KMS-11 (cell line): ENCODE measurements around the gene YRDC.

Experiments
- H2AFZ ChIP-seq: fragments of 200-600 bp; sonication (generic); 2 replicates; pipeline ENCODE4 v1.6.1; 2016; ENCODE audit warnings: antibody characterized with exemption, mixed run types, low read depth
- H3K27ac ChIP-seq: fragments of 200-600 bp; sonication (generic); 2 replicates; pipeline ENCODE4 v1.6.1; 2016; ENCODE audit warnings: mild to moderate bottlenecking, mixed run types
- H3K27me3 ChIP-seq: fragments of 200-600 bp; sonication (generic); 2 replicates; pipeline ENCODE4 v1.6.1; 2017; ENCODE audit warnings: mild to moderate bottlenecking, low read depth, mixed run types, moderate library complexity; ENCODE audit not compliant: insufficient read depth
- H3K36me3 ChIP-seq: fragments of 200-600 bp; sonication (generic); 2 replicates; pipeline ENCODE4 v1.6.1; 2017; ENCODE audit warnings: mild to moderate bottlenecking, mixed run types; ENCODE audit not compliant: insufficient read depth
- H3K4me1 ChIP-seq: fragments of 200-600 bp; sonication (generic); 2 replicates; pipeline ENCODE4 v1.6.1; 2016; ENCODE audit warnings: mild to moderate bottlenecking, low read depth, mixed run types; ENCODE audit not compliant: poor library complexity, severe bottlenecking
- H3K4me2 ChIP-seq: fragments of 200-600 bp; sonication (generic); 2 replicates; pipeline ENCODE4 v1.7.0; 2016; ENCODE audit warnings: mild to moderate bottlenecking, mixed run types
- H3K4me3 ChIP-seq: fragments of 200-600 bp; sonication (generic); IDR thresholded peaks from 2 replicates; pipeline ENCODE4 v1.6.1; 2017; ENCODE audit warnings: low read depth, low read length, mixed read lengths; ENCODE audit not compliant: insufficient read depth
- H3K79me2 ChIP-seq: fragments of 200-600 bp; sonication (generic); 2 replicates; pipeline ENCODE4 v1.6.1; 2016; ENCODE audit warnings: low read depth, mixed run types; ENCODE audit not compliant: insufficient read depth
- H3K9ac ChIP-seq: fragments of 200-600 bp; sonication (generic); 2 replicates; pipeline ENCODE4 v1.6.1; 2016; ENCODE audit warnings: mild to moderate bottlenecking, mixed run types
- H4K20me1 ChIP-seq: fragments of 200-600 bp; sonication (generic); 2 replicates; pipeline ENCODE4 v1.6.1; 2016; ENCODE audit warnings: mild to moderate bottlenecking, mixed run types; ENCODE audit not compliant: insufficient read depth
- TF ChIP-seq, protein P1 (sequence below): fragments of 200-600 bp; sonication (generic); conservative IDR thresholded peaks from 2 replicates; pipeline ENCODE4 v1.6.1; 2017; ENCODE audit warnings: low read depth, mild to moderate bottlenecking, antibody characterized with exemption, low read length, moderate library complexity, mixed read lengths

The YRDC gene

DNA sequence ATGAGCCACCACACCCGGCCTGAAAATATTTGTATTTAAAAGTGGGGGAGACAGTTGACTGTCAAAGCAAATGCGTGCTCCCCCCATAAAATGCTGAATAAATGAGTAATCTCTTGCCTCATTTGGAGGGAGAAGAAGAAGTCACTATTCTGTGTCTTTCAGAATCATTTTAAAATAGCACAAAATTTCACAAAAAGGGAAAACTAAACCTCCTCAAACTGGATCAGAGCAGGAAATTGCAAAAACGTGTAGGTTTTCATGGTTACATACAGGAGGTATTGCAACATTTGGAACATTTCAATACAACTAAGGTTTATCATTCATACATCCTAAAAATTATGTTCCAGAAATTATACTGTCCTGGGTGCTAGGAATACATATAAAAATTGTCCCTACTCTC lies 37.8 kb upstream of the YRDC start:
- H4K20me1 ChIP-seq = no peaks in the 10 kb centered on the region
- H3K27ac ChIP-seq = no peak overlapping the region
- H3K27me3 ChIP-seq = no peaks in the 10 kb centered on the region
- H3K4me1 ChIP-seq = peaks cover 36% of the 10 kb centered on the region
- TF ChIP-seq, protein P1, sequence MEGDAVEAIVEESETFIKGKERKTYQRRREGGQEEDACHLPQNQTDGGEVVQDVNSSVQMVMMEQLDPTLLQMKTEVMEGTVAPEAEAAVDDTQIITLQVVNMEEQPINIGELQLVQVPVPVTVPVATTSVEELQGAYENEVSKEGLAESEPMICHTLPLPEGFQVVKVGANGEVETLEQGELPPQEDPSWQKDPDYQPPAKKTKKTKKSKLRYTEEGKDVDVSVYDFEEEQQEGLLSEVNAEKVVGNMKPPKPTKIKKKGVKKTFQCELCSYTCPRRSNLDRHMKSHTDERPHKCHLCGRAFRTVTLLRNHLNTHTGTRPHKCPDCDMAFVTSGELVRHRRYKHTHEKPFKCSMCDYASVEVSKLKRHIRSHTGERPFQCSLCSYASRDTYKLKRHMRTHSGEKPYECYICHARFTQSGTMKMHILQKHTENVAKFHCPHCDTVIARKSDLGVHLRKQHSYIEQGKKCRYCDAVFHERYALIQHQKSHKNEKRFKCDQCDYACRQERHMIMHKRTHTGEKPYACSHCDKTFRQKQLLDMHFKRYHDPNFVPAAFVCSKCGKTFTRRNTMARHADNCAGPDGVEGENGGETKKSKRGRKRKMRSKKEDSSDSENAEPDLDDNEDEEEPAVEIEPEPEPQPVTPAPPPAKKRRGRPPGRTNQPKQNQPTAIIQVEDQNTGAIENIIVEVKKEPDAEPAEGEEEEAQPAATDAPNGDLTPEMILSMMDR = no peak
- no peak overlapping the region for H2AFZ ChIP-seq
- H3K79me2 ChIP-seq = peaks cover 29% of the 10 kb centered on the region; the same call in 1 of the 2 replicates
- no peak overlapping the region for H3K9ac ChIP-seq
- no peak overlapping the region for H3K4me3 ChIP-seq
- H3K36me3 ChIP-seq = no peaks in the 10 kb centered on the region; the same call in 1 of the 2 replicates
- H3K4me2 ChIP-seq = no peak overlapping the region

DNA sequence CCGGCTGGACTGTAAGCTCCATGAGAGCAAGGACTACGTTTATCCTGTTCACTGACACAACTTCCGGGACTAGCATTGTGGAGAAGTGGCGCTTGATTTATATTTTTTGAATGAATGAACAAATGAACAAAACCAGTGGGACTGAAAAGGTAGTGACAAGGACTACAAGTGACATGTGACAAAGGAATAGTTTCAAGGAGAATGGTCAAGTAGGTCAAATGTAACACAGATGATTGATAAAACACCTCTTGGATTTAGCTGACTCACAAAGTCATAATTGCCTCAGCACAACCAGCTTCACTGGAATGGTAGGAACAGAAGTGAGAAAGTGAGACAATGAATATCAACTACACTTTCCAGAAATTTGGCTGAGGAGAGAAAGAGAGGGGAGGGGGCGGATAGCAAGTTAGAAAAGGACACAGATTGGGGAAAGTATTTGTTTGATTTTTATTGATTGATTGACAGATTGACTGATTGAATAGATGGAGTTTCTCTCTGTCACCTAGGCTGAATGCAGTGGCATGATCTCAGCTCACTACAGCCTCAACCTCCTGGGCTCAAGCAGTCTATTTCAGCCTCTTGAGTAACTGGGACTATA lies 37.1 kb upstream of the YRDC start:
- Histone ChIP-seq H3K9ac (no peak overlapping the region), H3K27me3 (no peaks in the 10 kb centered on the region), H3K4me3 (no peak overlapping the region), H3K4me1 (peaks cover 36% of the 10 kb centered on the region), H2AFZ (no peak overlapping the region), H3K36me3 (no peaks in the 10 kb centered on the region; the same call in 1 of the 2 replicates), H3K79me2 (peaks cover 23% of the 10 kb centered on the region; the same call in 1 of the 2 replicates), H3K4me2 (no peak overlapping the region), H3K27ac (no peak overlapping the region), H4K20me1 (no peaks in the 10 kb centered on the region)
- TF ChIP-seq, protein P1 = no peak

DNA sequence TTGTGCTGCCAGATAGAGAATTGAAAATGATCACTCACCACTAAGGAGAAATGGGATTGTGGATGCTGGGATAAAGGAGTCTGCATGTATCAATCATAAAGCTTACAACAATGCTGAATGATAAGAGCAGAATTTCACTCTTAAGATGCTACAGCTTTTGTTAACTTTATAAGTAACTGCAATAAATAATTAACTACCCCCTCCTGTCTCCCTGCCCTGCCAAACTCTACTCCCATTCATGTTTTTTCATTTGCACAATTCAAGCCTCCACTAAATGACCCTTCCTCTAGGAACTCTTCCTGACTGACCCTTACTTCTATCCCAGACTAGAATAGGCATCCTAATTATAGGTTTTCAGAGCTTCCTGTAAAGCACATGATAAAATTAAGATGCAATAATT lies 36.5 kb upstream of the YRDC start:
- no peaks in the 10 kb centered on the region for H4K20me1 ChIP-seq
- no peak overlapping the region for H2AFZ ChIP-seq
- no peak overlapping the region for H3K9ac ChIP-seq
- H3K36me3 ChIP-seq = no peaks in the 10 kb centered on the region; the same call in 1 of the 2 replicates
- no peaks in the 10 kb centered on the region for H3K27me3 ChIP-seq
- peaks cover 22% of the 10 kb centered on the region; the same call in 1 of the 2 replicates for H3K79me2 ChIP-seq
- H3K4me3 ChIP-seq = no peak overlapping the region
- H3K4me2 ChIP-seq = no peak overlapping the region
- H3K27ac ChIP-seq = no peak overlapping the region
- peaks cover 36% of the 10 kb centered on the region for H3K4me1 ChIP-seq
- TF ChIP-seq, protein P1 = no peak

DNA sequence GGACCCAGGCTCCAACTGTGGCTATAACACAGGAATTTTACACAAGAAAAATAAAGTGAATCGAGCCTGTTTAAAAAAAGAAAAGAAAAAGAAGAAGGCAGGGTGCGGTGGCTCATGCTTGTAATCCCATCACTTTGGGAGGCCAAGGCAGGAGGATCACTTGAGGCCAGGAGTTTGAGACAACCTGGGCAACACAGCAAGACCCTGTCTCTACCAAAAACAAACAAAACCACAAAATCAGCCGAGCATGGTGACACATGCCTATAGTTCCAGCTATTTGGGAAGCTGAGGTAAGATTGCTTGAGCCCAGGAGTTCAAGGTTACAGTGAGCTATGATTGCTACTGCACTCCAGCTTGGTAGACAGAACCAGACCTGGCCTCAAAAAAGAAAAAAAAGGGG lies 33.6 kb upstream of the YRDC start:
- H4K20me1 ChIP-seq = no peaks in the 10 kb centered on the region
- no peak overlapping the region for H3K27ac ChIP-seq
- H3K36me3 ChIP-seq = no peaks in the 10 kb centered on the region; the same call in 1 of the 2 replicates

More for the DNA sequence above, 33.6 kb upstream of the YRDC start:
- H3K4me2 ChIP-seq = no peak overlapping the region
- no peak overlapping the region for H3K4me3 ChIP-seq
- H3K9ac ChIP-seq = no peak overlapping the region
- no peaks in the 10 kb centered on the region for H3K27me3 ChIP-seq
- no peaks in the 10 kb centered on the region for H3K79me2 ChIP-seq
- H3K4me1 ChIP-seq = peaks cover 21% of the 10 kb centered on the region
- H2AFZ ChIP-seq = no peak overlapping the region
- TF ChIP-seq, protein P1 = no peak
